K562 (cell line): ENCODE measurements around the gene WDR72. TPM values are rescaled to one million over a fixed set of nuclear protein-coding genes. Genes with fewer than 3 reads are reported as not detected.

Experiments
- ATAC-seq: fragments of 200-7000 bp; cut with Tn5 transposase; 3 replicates; pipeline ENCODE4 v1.9.1; 2020; ENCODE audit warnings: moderate library complexity
- BruUV-seq: library from RNA; stranded (reverse); fragments of 400-500 nt; replicated peaks from 2 replicates; lab custom pipeline; 2021; lab: Mats Ljungman, UMichigan
- CTCF ChIA-PET: fragments of 300-600 bp; formaldehyde crosslinking; extraction: SDS; loops from one replicate; lab custom pipeline; 2021; ENCODE audit warnings: low intra/inter-chr PET ratio; lab: Yijun Ruan, JAX
- POLR2A ChIA-PET: fragments of 300-600, 350-650 bp; sonication (Branson Sonifier 250); formaldehyde crosslinking; extraction: SDS; loops from one replicate; lab custom pipeline; 2021; ENCODE audit warnings: antibody characterized with exemption, inconsistent platforms; lab: Yijun Ruan, JAX
- DNase-seq, 4 experiments: peaks; one replicate each; pipeline versions ENCODE4 v3.0.0 to v3.0.0-alpha.2; 2011 to 2018; ENCODE audit warnings: low spot score in 3 of 4, mixed read lengths in 3 of 4; ENCODE audit errors: extremely low read depth in 1 of 4
- FAIRE-seq: peaks from 2 replicates; lab custom pipeline; 2011; peaks lifted over from hg19 to GRCh38; lab: Jason Lieb, UNC
- H2AFZ ChIP-seq: 2 replicates; pipeline ENCODE4 v1.6.0; 2011; ENCODE audit warnings: low read depth, low read length, control low read depth, inconsistent platforms
- H3K27ac ChIP-seq: fragments of 200-600 bp; 3 replicates; pipeline ENCODE4 v1.8.0; 2011; ENCODE audit warnings: low read depth, mild to moderate bottlenecking, control low read depth, inconsistent platforms, low read length, moderate library complexity, mixed read lengths; ENCODE audit errors: extremely low read depth
- H3K27me3 ChIP-seq, 2 experiments: fragments of 300-600 bp in 1 of 2; 2 replicates in 1 of 2; 3 replicates in 1 of 2; pipeline versions ENCODE4 v1.6.0 to v1.8.0; 2011; ENCODE audit warnings: inconsistent platforms in 2 of 2, low read length in 2 of 2, mild to moderate bottlenecking in 1 of 2, mixed read lengths in 1 of 2, moderate library complexity in 1 of 2; ENCODE audit not compliant: control insufficient read depth in 2 of 2, insufficient read depth in 2 of 2
- H3K36me3 ChIP-seq: fragments of 300-600 bp; 3 replicates; pipeline ENCODE4 v1.8.0; 2011; ENCODE audit warnings: mild to moderate bottlenecking, low read length, inconsistent platforms; ENCODE audit not compliant: control insufficient read depth, insufficient read depth
- H3K4me1 ChIP-seq, 2 experiments: fragments of 200-600 bp in 1 of 2; replicated peaks in 1 of 2; 2 replicates in 1 of 2; 3 replicates in 1 of 2; pipeline versions ENCODE4 v1.5.1 to v1.8.0; 2011; ENCODE audit warnings: inconsistent platforms in 2 of 2, low read length in 2 of 2, mild to moderate bottlenecking in 1 of 2, mixed read lengths in 1 of 2, moderate library complexity in 1 of 2; ENCODE audit not compliant: control insufficient read depth in 2 of 2, insufficient read depth in 2 of 2
- H3K4me2 ChIP-seq: 2 replicates; pipeline ENCODE4 v1.6.1; 2011; ENCODE audit warnings: low read length, control low read depth, inconsistent platforms, mixed read lengths; ENCODE audit not compliant: insufficient read depth
- H3K4me3 ChIP-seq: fragments of 200-600 bp; sonication (generic), shearing (Covaris generic); 2 replicates; pipeline ENCODE4 v1.5.1; 2016; ENCODE audit warnings: control low read depth, inconsistent platforms
- H3K79me2 ChIP-seq: fragments of 200-600 bp; 3 replicates; pipeline ENCODE4 v1.8.0; 2011; ENCODE audit warnings: low read length, inconsistent platforms; ENCODE audit not compliant: control insufficient read depth, insufficient read depth
- H3K9ac ChIP-seq, 2 experiments: 2 replicates each; pipeline versions ENCODE4 v1.6.0 to v1.6.1; 2011; ENCODE audit warnings: low read depth in 2 of 2, low read length in 2 of 2, control low read depth in 1 of 2, inconsistent platforms in 1 of 2, mild to moderate bottlenecking in 1 of 2, mixed read lengths in 1 of 2; ENCODE audit not compliant: insufficient read depth in 1 of 2
- H3K9me1 ChIP-seq: one replicate; pipeline ENCODE4 v1.6.0; 2011; ENCODE audit warnings: inconsistent platforms, mild to moderate bottlenecking, low read length, moderate library complexity; ENCODE audit not compliant: control insufficient read depth, insufficient read depth
- H3K9me3 ChIP-seq: replicated peaks from 2 replicates; pipeline ENCODE4 v1.5.1; 2011; ENCODE audit warnings: low read depth, low read length, inconsistent platforms; ENCODE audit not compliant: control insufficient read depth, insufficient read depth
- H4K20me1 ChIP-seq: replicated peaks from 2 replicates; pipeline ENCODE4 v1.6.1; 2011; ENCODE audit warnings: low read length, inconsistent platforms, mixed read lengths; ENCODE audit not compliant: control insufficient read depth, insufficient read depth
- CEBPG ChIP-seq, 3 experiments: fragments of 200-800 bp in 1 of 3; sonication (Bioruptor generic) in 1 of 3; sonication (generic) in 1 of 3; formaldehyde crosslinking in 1 of 3; IDR thresholded peaks in 2 of 3; conservative IDR thresholded peaks in 1 of 3; 2 replicates each; pipeline versions ENCODE4 v1.6.1 to v1.8.0; 2016 to 2022; ENCODE audit warnings: missing compliant biosample characterization in 2 of 3, missing genetic modification characterization in 2 of 3, mild to moderate bottlenecking in 1 of 3, missing genetic modification reagents in 1 of 3
- HDAC8 ChIP-seq: fragments of 450-650 bp; IDR thresholded peaks from 2 replicates; pipeline ENCODE4 v1.6.1; 2016; ENCODE audit warnings: mild to moderate bottlenecking, missing genetic modification characterization, moderate library complexity, missing compliant biosample characterization
- MYBL2 ChIP-seq, 2 experiments: fragments of 450-650 bp in 1 of 2; sonication (generic) in 1 of 2; formaldehyde crosslinking in 1 of 2; IDR thresholded peaks; 2 replicates each; pipeline versions ENCODE4 v1.6.1 to v1.8.1; 2017 to 2022; ENCODE audit warnings: borderline replicate concordance in 1 of 2, inconsistent platforms in 1 of 2, low read depth in 1 of 2, mild to moderate bottlenecking in 1 of 2, missing genetic modification reagents in 1 of 2, moderate library complexity in 1 of 2
- STAT5B ChIP-seq: fragments of 250-450 bp; sonication (Bioruptor Pico); IDR thresholded peaks from 2 replicates; pipeline ENCODE4 v1.8.0; 2021; ENCODE audit warnings: mild to moderate bottlenecking, inconsistent platforms
- TEAD4 ChIP-seq, 2 experiments: sonication (generic) in 1 of 2; formaldehyde crosslinking in 1 of 2; IDR thresholded peaks; 2 replicates each; pipeline versions ENCODE4 v1.6.1 to v1.8.0; 2012 to 2022; ENCODE audit warnings: borderline replicate concordance in 1 of 2, inconsistent platforms in 1 of 2, low read length in 1 of 2, mild to moderate bottlenecking in 1 of 2, missing genetic modification reagents in 1 of 2
- ZBTB7A ChIP-seq: IDR thresholded peaks from 2 replicates; pipeline ENCODE4 v1.6.1; 2011; ENCODE audit warnings: low read depth, mild to moderate bottlenecking, low read length, moderate library complexity, borderline replicate concordance; ENCODE audit not compliant: control insufficient read depth
- WGBS: fragments of 100-300 bp; shearing (Covaris generic); methylation state at CpG from one replicate; pipeline ENCODE4 v1.1.6; 2016; ENCODE audit warnings: low coverage, mixed read lengths; ENCODE audit not compliant: insufficient coverage; ENCODE audit errors: missing lambda C conversion rate; 5-methylcytosine and 5-hydroxymethylcytosine counted together
- in situ Hi-C: fragments of 300-500 bp; cut with MboI; formaldehyde crosslinking; loops from 4 replicates; pipeline ENCODE4 v1.15.0; 2018; ENCODE audit warnings: inconsistent platforms, mixed read lengths
- intact Hi-C: fragments of 100-400 bp; cut with micrococcal nuclease; formaldehyde crosslinking; loops from 2 replicates; pipeline ENCODE4 v1.14.2; 2022
- polyA plus RNA-seq, 8 experiments: library from polyadenylated mRNA; depleted of rRNA in 4 of 8; stranded (reverse) in 5 of 8; unstranded in 3 of 8; fragments of >200 nt; fragmentation: Nextera tagmentation in 2 of 8; fragmentation: Illumina TruSeq in 1 of 8; extraction: Ambion mirVana in 2 of 8; extraction: Trizol in 1 of 8; gene quantifications; 2 replicates each; pipeline versions ENCODE4 v1.2.1 to v1.2.3, GENCODE V29; 2011 to 2014; ENCODE audit warnings: inconsistent platforms in 1 of 8, missing spikeins in 1 of 8
- total RNA-seq, 7 experiments: library from RNA; depleted of rRNA in 6 of 7; stranded (reverse); fragments of >200 nt in 6 of 7; fragmentation: Illumina TruSeq in 2 of 7; extraction: Trizol in 2 of 7; gene quantifications; 2 replicates each; pipeline versions ENCODE4 v1.2.1 to v1.2.3, GENCODE V29; 2011 to 2021; ENCODE audit warnings: low replicate concordance in 1 of 7

Gene WDR72
- total and polyA plus RNA-seq, 9 of the 15 experiments (the other 6 are each of a cell fraction or from before 2014, with no cell fraction given): 0.01 TPM; not detected in 8

DNA sequence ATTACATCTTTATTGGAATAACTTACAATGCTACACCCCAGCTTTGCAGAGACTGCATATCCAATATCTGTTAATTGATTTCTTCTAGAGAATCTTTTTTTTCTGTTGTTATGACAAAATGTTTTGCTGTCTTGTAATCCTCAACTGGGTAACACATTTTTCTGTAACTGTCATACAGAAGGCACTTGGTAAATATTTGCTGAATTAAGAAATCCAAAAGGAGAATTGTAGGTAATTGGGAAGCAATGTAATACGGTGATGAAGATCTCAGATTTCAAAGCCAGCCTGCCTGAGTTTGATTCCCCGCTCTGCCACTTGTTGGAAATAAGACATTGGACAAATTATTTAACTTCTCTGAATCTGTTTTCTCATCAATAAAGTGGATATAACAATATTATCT, 169.1 kb downstream of the WDR72 start (continued):
- TF ChIP-seq ZBTB7A: no peak
- TF ChIP-seq TEAD4 (IDR thresholded peaks at IDR 0.05; ENCODE audit: low read length): no peak
- no peak for TF ChIP-seq TEAD4 (CRISPR knock-in tag; IDR thresholded peaks at IDR 0.05; ENCODE audit: borderline replicate concordance)
- TF ChIP-seq STAT5B: no peak
- TF ChIP-seq HDAC8 (tag): no peak

DNA sequence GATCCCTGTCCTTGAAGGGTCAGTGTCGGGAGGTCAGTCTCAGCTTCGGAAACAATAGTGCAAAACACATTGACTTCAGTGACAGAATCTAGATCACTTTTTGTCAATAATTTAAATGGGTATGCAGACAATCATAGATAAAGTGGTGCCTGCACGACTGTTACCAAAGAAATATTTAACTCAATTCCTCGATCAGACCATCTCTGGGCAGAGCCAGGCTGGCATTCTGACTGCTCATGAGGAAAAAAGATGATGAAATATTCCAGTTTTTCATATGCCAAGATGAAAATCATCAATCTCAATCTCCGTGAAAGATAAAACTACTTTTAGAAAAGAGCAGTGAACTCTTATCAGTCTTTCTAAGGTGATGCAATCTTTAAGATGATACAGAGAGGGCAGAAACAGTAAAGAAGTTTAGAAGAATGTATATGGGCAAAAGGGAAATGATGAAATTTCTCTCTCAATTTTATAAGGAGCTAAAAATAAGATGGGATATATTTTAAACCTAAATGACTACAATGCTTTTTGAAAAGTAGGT, 169.9 kb downstream of the WDR72 start:
- H3K4me2 ChIP-seq: no peak overlapping the region
- no peak overlapping the region for H3K9ac ChIP-seq
- no TSS peak for BruUV-seq
- H2AFZ ChIP-seq: no peak overlapping the region
- H3K79me2 ChIP-seq: no peaks in the 10 kb centered on the region
- no peak for ATAC-seq
- H3K4me3 ChIP-seq: no peak overlapping the region
- CTCF ChIA-PET: no interaction called here
- intact Hi-C loops: no loop called here
- no peaks in the 10 kb centered on the region for H3K27me3 ChIP-seq
- no peaks in the 10 kb centered on the region for H3K36me3 ChIP-seq
- POLR2A ChIA-PET: no interaction called here
- no peak overlapping the region for H3K27ac ChIP-seq
- no peak for TF ChIP-seq CEBPG (CRISPR knock-in tag; IDR thresholded peaks at IDR 0.05)
- peak in 1 of 2 experiments; percentile 75; a peak in 2 of 4 replicates for TF ChIP-seq CEBPG (tag; conservative IDR thresholded peaks at IDR 0.05 in 1 of 2, IDR thresholded peaks at IDR 0.05 in 1 of 2)
- no peak for TF ChIP-seq MYBL2 (IDR thresholded peaks at IDR 0.05; ENCODE audit: low read depth)
- TF ChIP-seq MYBL2 (CRISPR knock-in tag; IDR thresholded peaks at IDR 0.05; ENCODE audit: borderline replicate concordance): no peak
- H4K20me1 ChIP-seq: no peaks in the 10 kb centered on the region
- H3K9me1 ChIP-seq: no peaks in the 10 kb centered on the region
- in situ Hi-C loops: no loop called here
- DNase-seq: no peak
- 0% methylated on average over 5 of the region's 5 CpGs for WGBS
- H3K9me3 ChIP-seq: no peaks in the 10 kb centered on the region
- H3K4me1 ChIP-seq: no peaks in the 10 kb centered on the region
- FAIRE-seq: no peak
